ENCODE data around the gene FAM89A.
"Not testable (repeated sequence)": the region's sequence is repeated elsewhere in the genome, so short reads cannot be mapped to it uniquely, and the experiment has no call there.

FAM89A gene

GRCh38 chr1:231057410-231057809 lies 17.4 kb upstream of the FAM89A start:
- no peak for DNase-seq (ENCODE audit: low read depth in 2 of 2, low spot score in 1 of 2)

DNA sequence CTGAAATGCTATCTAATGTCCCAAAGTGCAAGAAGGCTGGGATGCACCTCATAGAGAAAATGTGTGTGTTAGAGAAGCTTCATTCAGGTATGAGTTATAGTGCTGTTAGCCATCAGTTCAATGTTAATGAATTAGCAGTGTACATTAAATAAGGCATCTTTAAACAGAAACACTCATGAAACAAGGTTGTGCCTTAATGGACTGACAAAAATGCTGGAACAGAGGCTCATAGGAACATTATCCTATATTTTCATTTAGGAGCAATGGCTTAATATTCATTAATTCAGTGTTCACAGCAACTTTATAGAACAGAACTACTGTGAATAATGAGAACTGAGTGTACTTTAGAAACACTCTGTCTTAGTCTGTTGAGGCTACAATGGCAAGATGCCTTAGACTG lies 15.2 kb upstream of the FAM89A start:
- no peak for DNase-seq (ENCODE audit: low read depth in 2 of 2, low spot score in 1 of 2)

- DNase-seq (ENCODE audit: low read depth in 2 of 2, low spot score in 1 of 2): no peak
Measured at GRCh38 chr1:231053493-231054162, 13.6 kb upstream of the FAM89A start.

- DNase-seq (ENCODE audit: low read depth in 2 of 2, low spot score in 1 of 2): no peak
Measured at GRCh38 chr1:231052777-231053176, 12.7 kb upstream of the FAM89A start.

DNA sequence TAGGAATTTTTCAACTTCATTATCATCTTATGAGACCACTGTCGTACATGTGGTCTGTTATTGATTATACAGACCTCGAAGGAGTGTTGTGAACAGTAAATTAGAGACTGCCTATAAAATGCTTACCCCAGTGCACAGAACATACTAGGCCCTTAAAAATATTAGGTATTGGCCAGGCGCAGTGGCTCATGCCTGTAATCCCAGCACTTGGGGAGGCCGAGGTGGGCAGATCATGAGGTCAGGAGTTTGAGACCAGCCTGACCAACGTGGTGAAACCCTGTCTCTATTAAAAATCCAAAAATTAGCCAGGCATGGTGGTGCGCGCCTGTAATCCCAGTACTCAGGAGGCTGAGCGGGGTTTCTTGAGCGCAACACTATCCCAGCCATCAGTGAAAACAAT lies 10.9 kb upstream of the FAM89A start:
- DNase-seq (ENCODE audit: low read depth in 2 of 2, low spot score in 1 of 2): not testable (repeated sequence)

DNA sequence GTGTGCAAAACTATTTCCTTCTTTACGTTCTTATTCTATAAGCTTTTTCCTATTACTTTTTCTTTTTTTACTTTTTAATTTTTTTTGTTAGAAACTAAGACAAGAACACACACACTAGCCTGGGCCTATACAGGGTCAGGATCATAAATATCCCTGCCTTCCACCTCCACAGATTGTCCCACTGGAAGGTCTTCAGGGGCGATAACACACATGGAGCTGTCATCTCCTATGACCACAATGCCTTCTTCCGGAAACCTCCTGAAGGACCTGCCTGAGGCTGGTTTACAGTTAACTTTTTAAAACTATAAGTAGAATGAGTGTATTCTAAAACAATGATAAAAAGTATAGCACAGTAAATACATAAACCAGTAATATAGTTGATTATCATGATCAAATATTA lies 10.3 kb upstream of the FAM89A start:
- no peak for DNase-seq (ENCODE audit: low read depth in 2 of 2, low spot score in 1 of 2)

- no peak for DNase-seq (ENCODE audit: low read depth in 2 of 2, low spot score in 1 of 2)
Measured at GRCh38 chr1:231049121-231049979, 9.3 kb upstream of the FAM89A start.

- not testable (repeated sequence) for DNase-seq (ENCODE audit: low read depth in 2 of 2, low spot score in 1 of 2)
Measured at GRCh38 chr1:231048419-231048818, 8.4 kb upstream of the FAM89A start.

- DNase-seq (ENCODE audit: low read depth in 2 of 2, low spot score in 1 of 2): not testable (repeated sequence)
Measured at GRCh38 chr1:231047529-231047928, 7.5 kb upstream of the FAM89A start.

GRCh38 chr1:231046730-231047395 lies 6.8 kb upstream of the FAM89A start:
- no peak for DNase-seq (ENCODE audit: low read depth in 2 of 2, low spot score in 1 of 2)

DNA sequence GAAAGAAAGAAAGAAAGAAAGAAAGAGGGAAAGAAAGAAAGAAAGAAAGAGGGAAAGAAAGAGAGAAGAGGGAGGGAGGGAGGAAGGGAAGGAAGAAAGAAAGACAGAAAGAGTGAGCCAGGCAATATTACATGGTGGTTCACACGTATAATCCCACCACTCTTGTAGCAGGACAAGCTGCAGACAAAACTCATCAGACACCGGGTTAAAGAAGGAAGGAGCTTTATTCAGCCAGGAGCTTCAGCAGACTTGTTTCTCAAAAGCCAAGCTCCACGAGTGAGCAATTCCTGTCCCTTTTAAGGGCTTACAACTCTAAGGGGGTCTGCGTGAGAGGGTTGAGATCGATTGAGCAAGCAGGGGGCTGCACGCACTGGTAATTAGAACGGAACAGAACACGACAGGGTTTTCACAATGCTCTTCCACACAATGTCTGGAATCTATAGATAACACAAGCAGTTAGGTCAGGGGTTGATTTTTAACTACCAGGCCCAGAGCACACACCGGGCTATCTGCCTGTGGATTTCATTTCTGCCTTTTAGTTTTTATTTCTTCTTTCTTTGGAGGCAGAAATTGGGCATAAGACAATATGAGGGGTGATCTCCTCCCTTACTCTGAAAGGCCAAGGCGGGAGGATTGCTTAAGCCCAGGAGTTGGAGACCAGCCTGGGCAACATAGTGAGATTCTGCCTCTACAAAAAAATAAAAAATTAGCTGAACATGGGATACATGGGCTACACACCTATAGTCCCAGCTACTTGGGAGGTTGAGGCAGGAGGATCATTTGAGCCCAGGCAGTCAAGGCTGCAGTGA lies 6.1 kb upstream of the FAM89A start:
- DNase-seq (ENCODE audit: low read depth in 2 of 2, low spot score in 1 of 2): not testable (repeated sequence)

DNA sequence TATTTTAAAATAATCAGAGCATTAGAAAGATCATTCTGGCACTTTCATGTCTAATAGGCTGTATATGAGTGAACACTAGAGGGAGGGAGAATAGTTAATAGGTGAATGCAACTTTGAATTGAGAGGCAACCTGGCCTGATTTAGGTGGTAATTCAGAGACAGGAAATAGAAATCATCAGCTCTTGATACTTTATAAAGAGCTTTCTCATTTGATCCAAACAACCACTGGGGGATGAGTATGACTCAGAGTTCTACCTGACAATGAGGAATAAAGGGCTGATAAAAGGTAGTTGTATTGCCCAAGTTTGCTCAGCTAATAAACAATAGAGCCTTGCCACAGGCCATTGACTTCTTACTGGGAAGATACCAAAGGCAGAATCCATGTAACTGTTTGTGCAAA lies 5.2 kb upstream of the FAM89A start:
- no peak for DNase-seq (ENCODE audit: low read depth in 2 of 2, low spot score in 1 of 2)

DNA sequence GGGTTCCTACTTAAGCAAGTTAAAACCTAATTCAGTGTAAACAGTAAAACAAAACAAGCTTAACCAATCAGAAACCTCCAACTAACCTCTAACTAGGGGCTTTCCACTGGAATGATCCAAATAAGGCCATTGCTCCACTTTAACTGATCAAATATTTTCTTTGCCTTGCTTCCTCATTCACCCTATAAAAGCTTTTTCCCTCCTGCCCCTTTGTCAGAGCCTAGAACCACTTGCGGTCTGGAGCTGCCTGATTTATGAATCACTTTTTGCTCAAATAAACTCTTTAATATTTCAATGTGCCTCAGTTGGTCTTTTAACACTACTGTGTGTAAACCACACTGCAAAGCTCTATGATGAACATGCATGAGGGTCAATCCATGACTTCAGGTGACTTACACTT lies 4.5 kb upstream of the FAM89A start:
- no peak for DNase-seq (ENCODE audit: low read depth in 2 of 2, low spot score in 1 of 2)

DNA sequence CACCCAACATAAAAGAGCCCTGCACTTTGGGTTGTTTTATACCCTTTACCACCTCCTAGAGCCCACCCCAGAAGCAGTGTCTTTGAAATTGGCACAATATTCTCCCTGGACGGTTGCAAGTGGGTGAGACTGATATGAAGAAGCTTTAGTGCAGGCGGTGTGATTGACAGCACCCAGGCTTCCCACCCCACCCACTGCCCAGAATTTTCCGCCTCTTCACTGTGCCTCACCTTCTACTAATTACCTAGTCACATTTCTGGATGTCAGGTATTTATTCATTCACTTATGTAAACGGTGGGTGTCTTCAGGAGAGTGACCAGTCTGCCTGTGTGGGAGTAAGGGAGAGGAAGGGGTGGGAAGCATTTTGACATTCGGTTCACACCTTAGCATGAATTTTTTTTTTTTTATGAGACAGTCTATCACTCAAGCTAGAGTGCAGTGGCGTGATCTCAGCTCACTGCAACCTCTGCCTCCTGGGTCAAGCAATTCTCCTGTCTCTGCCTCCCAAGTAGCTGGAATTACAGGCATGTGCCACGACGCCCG lies 1.7 kb upstream of the FAM89A start:
- DNase-seq (ENCODE audit: low read depth in 2 of 2, low spot score in 1 of 2): no peak

DNA sequence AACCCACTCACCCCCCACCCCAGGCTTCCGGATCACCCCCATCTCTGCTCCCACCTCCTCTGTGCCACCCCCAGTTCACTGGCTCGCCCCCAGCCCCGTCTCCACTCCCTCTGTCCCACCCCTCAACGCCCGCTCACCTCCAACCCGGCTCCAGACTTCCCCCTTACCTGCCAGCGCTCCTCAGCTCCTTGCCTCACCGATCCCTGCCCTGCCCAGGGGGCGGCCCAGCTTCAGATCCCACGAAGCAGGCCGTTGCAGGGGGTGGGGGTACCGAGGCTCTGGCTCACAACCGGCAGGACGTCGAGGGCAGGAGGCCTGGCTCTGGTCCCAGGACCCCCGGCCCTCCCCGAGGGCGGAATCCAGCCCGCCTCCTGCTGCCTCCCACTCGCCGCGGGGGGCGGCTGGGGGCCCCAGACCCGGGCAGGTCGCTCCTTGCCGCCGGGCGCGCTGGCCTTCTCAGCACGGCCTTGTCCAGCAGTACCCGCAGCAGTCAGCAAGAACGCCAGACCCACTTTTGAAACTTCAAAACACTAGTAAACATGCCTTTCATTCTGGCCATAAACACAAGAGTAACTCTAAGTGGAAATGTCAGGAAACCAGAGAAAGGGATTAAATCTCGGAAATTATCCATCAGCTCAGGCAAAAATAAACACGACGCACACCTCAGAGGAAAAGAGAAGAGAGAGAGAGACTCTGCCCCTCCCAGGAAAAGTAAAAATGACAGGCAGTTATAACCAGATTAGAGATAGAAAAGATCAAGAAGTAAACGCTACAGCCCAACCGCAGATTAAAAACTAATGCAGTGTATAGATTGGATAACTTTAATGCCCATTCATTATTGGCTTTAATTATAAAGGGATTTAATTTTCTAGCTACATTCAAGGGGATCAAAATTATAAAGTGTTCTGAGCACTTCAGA lies 1.0 kb upstream of the FAM89A start:
- no peak for DNase-seq (ENCODE audit: low read depth in 2 of 2, low spot score in 1 of 2)

GRCh38 chr1:231039161-231040018 lies 664 bp downstream of the FAM89A start:
- DNase-seq (ENCODE audit: low read depth in 2 of 2, low spot score in 1 of 2): no peak

GRCh38 chr1:231037585-231038517 lies 2.2 kb downstream of the FAM89A start:
- DNase-seq (ENCODE audit: low read depth in 2 of 2, low spot score in 1 of 2): no peak

DNA sequence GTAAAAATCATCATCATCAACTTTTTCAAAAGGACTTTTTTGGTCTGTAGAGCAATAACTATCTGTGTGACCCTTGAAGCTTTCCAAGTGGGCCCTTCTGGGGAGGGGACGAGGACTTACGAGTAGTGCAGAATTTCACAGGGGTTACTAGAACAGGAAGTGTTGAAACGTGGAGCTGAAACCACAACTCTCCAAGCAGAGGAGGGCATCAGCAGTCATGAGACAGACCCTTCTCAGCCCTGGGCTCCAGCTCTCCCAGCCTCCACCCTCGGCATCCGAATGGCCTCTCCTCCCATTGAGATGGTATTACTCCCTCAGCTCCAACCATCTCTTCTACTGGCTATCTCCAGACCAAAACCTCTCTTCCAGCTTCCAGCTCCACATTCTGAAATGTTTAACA lies 3.6 kb downstream of the FAM89A start:
- no peak for DNase-seq (ENCODE audit: low read depth in 2 of 2, low spot score in 1 of 2)

All from stimulated activated CD8-positive, alpha-beta memory T cell treated with anti-CD3 and anti-CD28 coated beads, Interleukin-4, amount 100 ng/mL, for 4 hours (primary cell).